GM12865 (cell line): ENCODE measurements around the gene RASL10A.
A peak's percentile ranks its signal among the peaks of the same experiment; 100 is the strongest.

Source experiments
- DNase-seq: peaks from one replicate; pipeline ENCODE4 v3.0.0; 2010; ENCODE audit warnings: low read depth
- H3K4me3 ChIP-seq: 2 replicates; pipeline ENCODE4 v1.5.1; 2011; ENCODE audit warnings: mild to moderate bottlenecking, low read depth, low read length, control low read depth
- CTCF ChIP-seq: IDR thresholded peaks from 2 replicates; pipeline ENCODE4 v1.5.1; 2011; ENCODE audit warnings: low read length, control low read depth, low read depth, inconsistent platforms; ENCODE audit not compliant: insufficient read depth; ENCODE audit errors: missing control alignments

The RASL10A gene

DNA sequence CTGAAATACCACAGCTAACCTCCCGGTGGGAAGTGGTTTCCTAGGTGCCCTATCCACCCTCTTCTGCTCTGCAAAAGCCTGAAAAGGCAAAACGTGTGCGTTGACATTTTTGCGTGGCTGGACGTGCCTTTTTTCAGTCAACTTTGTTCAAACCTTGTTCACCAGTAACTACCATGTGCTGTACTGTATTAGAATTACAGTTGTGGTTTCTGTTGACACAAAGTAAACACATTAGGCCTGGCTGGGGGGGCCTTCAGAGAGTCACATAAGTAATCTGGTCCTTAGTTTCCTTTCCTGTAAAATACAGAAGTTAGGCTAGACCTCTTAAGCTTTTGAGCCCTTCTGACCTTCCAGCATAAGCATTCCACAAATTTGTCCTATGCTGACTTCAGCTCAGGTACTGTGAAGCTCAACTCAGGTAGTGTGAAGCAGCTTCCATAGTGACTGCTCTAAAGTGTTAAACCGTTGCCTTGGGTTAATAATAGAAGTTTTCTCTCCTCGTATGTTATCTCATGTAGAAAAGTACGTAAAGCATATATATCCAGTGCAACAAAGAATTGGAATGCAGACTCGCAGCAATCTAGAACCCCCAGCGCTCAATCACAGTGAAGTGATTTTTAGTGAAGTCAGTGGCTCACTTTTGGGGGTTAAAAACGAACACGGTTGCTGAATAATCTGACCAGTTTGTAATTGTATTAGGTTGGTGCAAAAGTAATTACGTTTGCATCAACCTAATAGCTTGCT, 45.6 kb downstream of the RASL10A start:
- peak; percentile 24 for DNase-seq
- TF ChIP-seq CTCF = no peak
- peak overlapping the region; percentile 97 for H3K4me3 ChIP-seq

GRCh38 chr22:29269230-29269604, 46.3 kb downstream of the RASL10A start:
- H3K4me3 ChIP-seq = peak overlapping the region; percentile 97
- TF ChIP-seq CTCF = no peak
- DNase-seq = peak; percentile 23

DNA sequence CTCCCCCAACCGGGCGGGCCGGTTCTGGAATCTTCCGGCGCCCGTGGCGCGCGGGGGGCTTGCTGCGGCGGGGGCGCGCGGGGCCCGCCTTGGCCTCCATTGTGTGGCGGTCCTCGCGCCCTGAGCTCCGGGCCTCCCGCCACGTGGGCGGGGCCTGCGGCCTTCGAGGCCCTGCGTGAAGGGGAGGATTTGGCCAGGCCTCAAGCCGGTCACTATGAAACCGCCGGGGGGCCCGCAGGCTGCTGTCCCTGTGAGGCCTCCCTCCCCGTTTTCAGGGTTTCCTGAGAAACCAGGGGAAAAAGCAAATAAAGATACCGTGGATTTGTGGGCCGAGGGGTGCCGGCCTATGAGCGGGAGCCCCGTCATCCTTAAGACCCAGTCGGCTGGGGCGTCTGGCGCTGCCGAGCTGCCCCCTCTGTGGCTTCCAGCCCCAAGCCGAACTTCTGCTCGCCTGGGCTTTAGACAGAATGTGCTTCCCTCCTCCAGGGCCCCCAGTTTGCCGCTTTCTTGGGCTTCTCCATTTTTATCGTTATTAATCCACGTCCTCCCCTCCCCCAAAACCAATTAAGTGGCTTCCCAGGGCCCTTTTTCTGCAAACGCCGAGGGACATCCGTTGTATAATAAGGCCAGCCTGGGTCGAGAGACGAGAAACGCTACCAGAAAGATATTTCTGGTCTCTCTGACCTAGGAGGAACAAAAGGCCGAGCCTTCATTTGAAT, 46.8 kb downstream of the RASL10A start:
- TF ChIP-seq CTCF = no peak
- DNase-seq = peak; percentile 69
- peak overlapping the region; percentile 97 for H3K4me3 ChIP-seq

DNA sequence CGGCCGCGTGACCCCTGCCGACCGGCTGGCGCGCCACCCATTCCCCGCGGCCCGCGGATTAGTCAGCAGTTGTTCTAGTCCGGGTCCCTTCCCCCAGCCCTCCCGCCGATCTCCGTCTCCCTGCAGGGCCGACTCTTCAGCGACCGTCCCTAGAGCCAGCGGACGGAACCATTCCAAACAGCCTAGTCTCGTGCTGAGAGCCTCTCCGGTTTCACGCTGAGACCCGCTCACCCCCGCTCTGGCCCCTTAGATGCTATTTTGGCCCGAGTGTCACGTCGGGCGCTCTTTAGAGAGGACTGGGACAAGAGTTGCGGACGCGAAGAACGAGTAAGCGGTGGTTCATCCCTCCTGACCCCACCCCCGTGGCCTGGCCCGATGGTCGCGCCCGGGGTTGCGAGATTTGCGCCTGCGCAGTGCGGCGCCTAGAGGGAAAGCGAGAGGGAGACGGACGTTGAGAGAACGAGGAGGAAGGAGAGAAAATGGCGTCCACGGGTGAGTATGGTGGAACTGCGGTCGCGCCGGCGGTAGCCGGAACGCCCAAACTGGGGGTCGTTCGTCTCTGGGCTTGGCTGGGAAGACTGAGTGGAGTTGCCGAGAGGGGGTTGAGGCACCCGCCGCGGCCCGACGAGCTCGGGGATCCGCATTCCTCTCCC, 47.5 kb downstream of the RASL10A start, which contains the start of the genes EWSR1 and RHBDD3:
Gene EWSR1, plus strand, starts transcription at position 411 of the 653 bp plus-strand sequence. Its CDS starts 69 bp downstream, at position 480.
Gene RHBDD3, minus strand, starts transcription at position 124 of the 653 bp plus-strand sequence. CDS start 2,355 bp downstream, outside the sequence.
- no peak for TF ChIP-seq CTCF
- peak; percentile 98 for DNase-seq
- peak within 1 kb of the TSS; percentile 97 for H3K4me3 ChIP-seq

DNA sequence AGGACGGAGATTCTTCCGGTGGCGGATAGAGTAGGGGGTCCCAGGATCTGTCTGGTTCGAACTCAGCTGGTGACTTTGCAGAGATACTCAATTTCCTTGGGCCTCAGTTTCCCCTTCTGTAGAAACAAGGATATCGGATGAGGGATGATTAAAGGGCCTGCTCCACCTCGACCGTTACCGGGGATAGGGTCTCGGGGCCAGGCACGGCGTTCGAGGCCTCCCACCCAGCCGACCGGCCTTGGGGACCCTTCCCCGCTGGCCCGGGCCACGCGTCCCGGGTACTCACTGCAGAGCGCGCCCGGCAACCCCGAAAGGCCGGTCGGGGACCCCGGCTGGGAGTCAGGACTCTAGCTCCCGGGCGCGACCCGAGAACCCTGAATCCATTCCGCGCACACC, 48.0 kb downstream of the RASL10A start:
- no peak for DNase-seq
- peak overlapping the region; percentile 97 for H3K4me3 ChIP-seq
- no peak for TF ChIP-seq CTCF

DNA sequence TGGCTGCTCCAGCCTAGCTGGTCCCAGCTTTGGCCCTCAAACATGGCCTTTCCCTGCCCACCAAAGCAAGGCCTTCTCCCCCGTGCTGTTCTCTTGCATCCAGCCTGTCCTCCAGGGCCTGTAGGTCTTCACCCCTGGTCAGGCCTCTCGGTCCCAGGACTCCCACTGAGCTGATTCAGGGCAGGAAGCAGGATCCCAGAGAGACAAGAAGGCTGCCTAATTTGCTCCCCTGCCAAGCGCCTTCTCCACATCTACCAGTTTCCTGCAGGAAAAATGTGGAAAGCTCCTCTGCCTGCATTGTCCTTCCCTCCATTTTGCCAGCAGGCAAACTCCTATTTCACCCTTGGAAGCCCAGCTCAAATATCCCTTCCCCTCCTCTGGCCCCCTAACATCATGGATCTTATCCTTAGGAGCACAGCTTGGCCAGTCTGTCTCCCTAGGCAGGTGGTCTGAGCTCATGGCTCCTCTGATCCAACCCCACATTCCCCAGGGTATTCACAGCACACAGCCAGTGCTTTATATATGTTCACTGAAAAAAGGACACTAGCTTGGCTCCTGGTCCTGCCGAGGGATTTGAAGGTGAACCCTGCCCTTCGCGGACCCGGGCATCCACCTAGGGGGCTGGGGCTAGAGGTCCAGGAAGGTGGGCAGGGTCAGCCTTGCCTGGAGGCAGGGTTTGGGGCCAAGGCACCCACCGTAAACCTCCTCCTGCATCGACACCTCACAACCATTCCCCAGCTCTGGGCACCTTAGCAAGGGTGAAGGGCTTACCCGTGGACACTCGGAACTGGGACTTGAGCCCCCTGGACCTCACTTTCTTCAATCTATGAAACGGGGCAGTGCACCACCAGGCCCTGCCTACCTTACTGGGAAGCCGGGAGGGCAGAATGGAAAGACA, 48.7 kb downstream of the RASL10A start:
- H3K4me3 ChIP-seq = peak overlapping the region; percentile 97
- DNase-seq = peak; percentile 22
- TF ChIP-seq CTCF = no peak
